Measurements from ENCODE around the gene BTBD19. TPM values are rescaled to one million over a fixed set of nuclear protein-coding genes. Genes with fewer than 3 reads are reported as not detected.
A peak's percentile ranks its signal among the peaks of the same experiment; 100 is the strongest.

Gene BTBD19
- total and polyA plus RNA-seq, 9 of the 15 experiments (the other 6 are each of a cell fraction or from before 2014, with no cell fraction given), result 0.22 to 2.0 (median 0.95) TPM

- no peak for TF ChIP-seq FOXP4 (CRISPR knock-in tag; IDR thresholded peaks at IDR 0.05; ENCODE audit: borderline replicate concordance)
- no peak for TF ChIP-seq TAF1 (IDR thresholded peaks at IDR 0.05; ENCODE audit: control insufficient read depth, extremely low read depth, insufficient read depth, low read length, severe bottlenecking)
- TF ChIP-seq L3MBTL2 (IDR thresholded peaks at IDR 0.05), result no peak
- 0 out of 4 replicates have a peak, but pooled peaks of 1 of the 2 experiments have one; percentile 78 for TF ChIP-seq ZNF639 (CRISPR knock-in tag; conservative IDR thresholded peaks at IDR 0.05 in 1 of 2, IDR thresholded peaks at IDR 0.05 in 1 of 2)
- TF ChIP-seq NUFIP1 (IDR thresholded peaks at IDR 0.05; ENCODE audit: partially characterized antibody), result no peak
- TF ChIP-seq GTF2A2 (tag; IDR thresholded peaks at IDR 0.05), result peak; percentile 68; the same call in 1 of the 2 replicates
- TF ChIP-seq ZNF280A (IDR thresholded peaks at IDR 0.05; ENCODE audit: low read depth, partially characterized antibody), result no peak
- TF ChIP-seq CTCFL (IDR thresholded peaks at IDR 0.05; ENCODE audit: borderline replicate concordance, insufficient read depth, low read depth, low read length, poor library complexity, severe bottlenecking), result no peak
- no peak for TF ChIP-seq GTF2F1 (IDR thresholded peaks at IDR 0.05; ENCODE audit: low read depth, low read length)
- TF ChIP-seq YY1 (IDR thresholded peaks at IDR 0.05; ENCODE audit: borderline replicate concordance in 1 of 3, control insufficient read depth in 1 of 3, extremely low read depth in 1 of 3, insufficient read depth in 3 of 3, insufficient read length in 1 of 3, insufficient replicate concordance in 2 of 3, low read depth in 1 of 3, low read length in 2 of 3), result no peak
- TF ChIP-seq NFATC3 (IDR thresholded peaks at IDR 0.05), result no peak
- no peak for TF ChIP-seq ILF3 (IDR thresholded peaks at IDR 0.05; ENCODE audit: borderline replicate concordance)
Observed at GRCh38 chr1:44808063-44808937, at the start of gene BTBD19 (continued).

All from K562 (cell line).